ENCODE data around the gene NGDN. TPM values are rescaled to one million over a fixed set of nuclear protein-coding genes. Genes with fewer than 3 reads are reported as not detected.

The NGDN gene
- total and polyA plus RNA-seq, 4 donors: 30.8 to 41.7 (median 35.5) TPM

DNA sequence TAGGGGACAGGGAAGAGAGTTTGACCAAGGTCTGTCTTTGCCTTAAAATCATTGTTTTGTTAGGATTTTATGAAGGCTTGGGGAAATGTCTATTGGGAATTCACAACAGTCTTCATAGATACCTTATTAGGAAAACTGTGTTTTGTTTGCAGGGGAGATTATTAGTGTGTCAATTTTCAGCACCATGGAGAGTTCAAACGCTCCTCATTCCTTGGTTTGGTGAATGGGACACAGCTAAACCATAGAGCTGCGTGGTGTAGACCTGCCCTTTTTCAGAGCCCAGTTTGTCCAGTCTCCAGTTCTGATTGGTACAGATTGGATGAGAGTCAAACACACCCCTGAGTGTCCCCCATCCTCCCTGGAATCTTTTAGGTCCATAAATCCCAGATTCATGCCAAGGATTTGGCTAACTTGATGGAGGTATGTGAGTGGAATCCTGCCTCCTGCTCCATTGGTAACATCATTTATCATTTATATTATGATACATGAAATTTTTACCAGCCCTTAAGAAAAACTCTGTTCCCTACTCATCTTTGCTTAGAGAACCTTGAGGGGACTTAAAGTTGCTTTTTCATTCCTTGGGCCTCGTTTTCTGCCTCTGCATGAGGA is 12.0 kb downstream of the NGDN start:
- H3K36me3 ChIP-seq (ENCODE audit: control insufficient read depth in 1 of 2, insufficient read depth in 2 of 2, low read length in 1 of 2): peaks cover 0 to 11% of the 10 kb centered on the region in 2 donors
- ATAC-seq (ENCODE audit: low FRiP score): no peak
- H3K27me3 ChIP-seq (ENCODE audit: control insufficient read depth in 1 of 2, insufficient read depth in 2 of 2, low read length in 1 of 2): no peaks in the 10 kb centered on the region
- H3K9me3 ChIP-seq (ENCODE audit: control insufficient read depth, low read length): no peaks in the 10 kb centered on the region
- H3K4me1 ChIP-seq (ENCODE audit: control insufficient read depth in 1 of 2, insufficient read depth in 2 of 2, low read length in 2 of 2): no peaks in the 10 kb centered on the region
- WGBS, 2 donors: 53% methylated on average over 3 of the region's 3 CpGs
- H3K4me3 ChIP-seq (ENCODE audit: low read length in 2 of 2): no peak overlapping the region
- intact Hi-C loops (cut with DNase I): loop anchor here in 1 of 2 donors (2.0 to 5.0 kb wide), 2 partner anchors 66 to 81 kb away; no protein-coding TSS in a partner anchor
- no peak overlapping the region for H3K27ac ChIP-seq (ENCODE audit: low read depth in 1 of 2, low read length in 2 of 2)
- no peak for DNase-seq

DNA sequence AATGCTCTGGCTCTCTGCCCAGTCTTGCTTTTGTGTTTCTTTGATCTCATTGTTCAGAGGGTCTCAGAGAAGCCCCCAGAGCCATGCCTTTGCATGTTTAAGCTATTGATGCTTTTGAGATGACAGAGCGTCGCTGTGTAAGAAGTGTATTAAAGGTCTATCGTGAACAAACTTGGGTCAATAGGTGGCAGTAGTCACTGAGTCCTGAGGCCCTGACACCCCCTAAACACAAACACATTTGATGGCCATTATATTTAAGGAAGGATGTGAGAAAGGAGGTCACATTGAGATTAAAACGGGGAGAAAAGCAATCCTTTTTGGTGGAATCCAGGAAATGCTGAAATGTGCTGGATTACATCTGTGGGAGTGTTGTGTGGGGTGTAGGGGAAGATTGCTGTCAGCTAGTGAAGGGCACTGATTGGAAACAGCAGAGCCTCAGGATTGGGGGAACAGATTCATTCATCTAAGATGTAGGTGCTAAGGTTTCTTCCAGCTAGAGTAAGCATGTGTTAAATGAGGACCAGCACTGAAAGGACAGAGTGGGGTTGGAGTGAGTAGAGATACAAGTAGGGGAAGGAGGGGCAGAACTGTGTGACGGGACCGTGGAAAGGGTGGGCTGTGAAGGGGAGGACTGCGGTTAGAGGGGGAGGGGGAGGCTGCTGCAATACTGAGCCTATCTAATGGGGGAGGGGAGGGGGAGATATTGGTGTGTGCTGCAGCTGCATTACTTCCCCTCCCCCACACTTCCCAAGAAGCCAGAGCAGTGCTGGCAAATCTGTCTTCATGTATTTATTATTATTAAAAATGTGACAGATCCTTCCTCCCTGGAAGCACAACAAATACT is 12.7 kb downstream of the NGDN start:
- DNase-seq (no peak), ATAC-seq (ENCODE audit: low FRiP score) (no peak)
- Histone ChIP-seq H3K27me3 (ENCODE audit: control insufficient read depth in 1 of 2, insufficient read depth in 2 of 2, low read length in 1 of 2) (no peaks in the 10 kb centered on the region), H3K4me1 (ENCODE audit: control insufficient read depth in 1 of 2, insufficient read depth in 2 of 2, low read length in 2 of 2) (no peaks in the 10 kb centered on the region), H3K9me3 (ENCODE audit: control insufficient read depth, low read length) (no peaks in the 10 kb centered on the region), H3K36me3 (ENCODE audit: control insufficient read depth in 1 of 2, insufficient read depth in 2 of 2, low read length in 1 of 2) (peaks cover 0 to 6% of the 10 kb centered on the region in 2 donors), H3K4me3 (ENCODE audit: low read length in 2 of 2) (no peak overlapping the region), H3K27ac (ENCODE audit: low read depth in 1 of 2, low read length in 2 of 2) (no peak overlapping the region)
- intact Hi-C loops (cut with DNase I): loop anchor here in 1 of 2 donors (2.0 to 5.0 kb wide), 2 partner anchors 65 to 81 kb away; no protein-coding TSS in a partner anchor
- WGBS, 2 donors: 47 to 48% methylated on average over 7 of the region's 7 CpGs

DNA sequence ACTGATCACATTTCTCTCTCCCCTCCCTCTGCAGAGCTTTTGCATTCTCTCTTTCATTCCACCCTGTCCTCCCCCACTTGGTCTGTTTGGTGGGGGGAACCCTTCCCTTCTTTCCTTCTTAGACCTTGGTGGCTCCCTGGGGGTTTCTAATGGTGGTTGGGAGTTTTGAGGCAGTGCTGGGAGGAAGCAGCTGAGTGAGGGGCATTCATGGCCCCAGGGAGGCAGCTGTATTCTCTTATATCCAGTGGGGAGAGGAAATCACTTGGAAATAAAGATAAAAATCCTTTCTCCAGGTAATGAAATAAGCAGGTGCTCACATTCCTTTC is 13.3 kb downstream of the NGDN start:
- Histone ChIP-seq H3K27me3 (ENCODE audit: control insufficient read depth in 1 of 2, insufficient read depth in 2 of 2, low read length in 1 of 2) (no peaks in the 10 kb centered on the region), H3K4me3 (ENCODE audit: low read length in 2 of 2) (no peak overlapping the region), H3K4me1 (ENCODE audit: control insufficient read depth in 1 of 2, insufficient read depth in 2 of 2, low read length in 2 of 2) (no peaks in the 10 kb centered on the region), H3K36me3 (ENCODE audit: control insufficient read depth in 1 of 2, insufficient read depth in 2 of 2, low read length in 1 of 2) (peaks cover 0 to 2% of the 10 kb centered on the region in 2 donors), H3K27ac (ENCODE audit: low read depth in 1 of 2, low read length in 2 of 2) (no peak overlapping the region), H3K9me3 (ENCODE audit: control insufficient read depth, low read length) (no peaks in the 10 kb centered on the region)
- intact Hi-C loops (cut with DNase I): loop anchor here in 1 of 2 donors (5.0 kb wide), 1 partner anchor 65 kb away; no protein-coding TSS in a partner anchor
- DNase-seq (no peak), ATAC-seq (ENCODE audit: low FRiP score) (no peak)

DNA sequence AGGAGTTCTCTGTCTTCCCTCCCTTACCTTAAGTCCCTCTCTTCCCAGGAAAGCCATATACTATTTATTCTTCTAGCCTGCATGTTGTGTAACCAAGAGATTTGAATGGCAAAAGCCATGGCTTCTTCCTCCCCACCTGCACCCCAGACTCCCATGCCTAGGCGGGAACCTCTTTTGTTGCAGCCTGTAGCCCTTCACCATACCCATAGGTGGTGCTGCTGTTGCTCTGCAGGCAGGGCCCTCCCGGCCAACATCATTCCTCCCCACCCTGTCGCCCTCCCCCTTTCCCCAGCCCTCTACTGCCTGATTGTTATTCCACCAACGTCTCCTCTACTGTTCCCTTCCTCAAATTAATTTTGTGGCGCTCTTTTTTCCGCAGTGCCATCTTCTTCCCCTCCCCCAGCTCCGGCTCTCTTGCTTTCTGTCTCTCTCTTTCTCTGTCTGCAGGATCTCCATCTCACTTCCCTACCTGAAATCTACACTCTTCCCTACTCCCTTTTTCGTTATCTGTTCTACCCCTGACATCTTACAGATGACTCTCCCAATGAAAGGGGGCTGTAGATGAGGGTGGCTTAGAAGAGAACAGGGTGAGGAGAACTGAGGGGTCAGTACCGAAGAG is 13.8 kb downstream of the NGDN start:
- DNase-seq (no peak), ATAC-seq (ENCODE audit: low FRiP score) (no peak)
- 40 to 45% methylated on average over 9 of the region's 9 CpGs for WGBS, 2 donors
- intact Hi-C loops (cut with DNase I): loop anchor here in 1 of 2 donors (5.0 kb wide), 1 partner anchor 64 kb away; no protein-coding TSS in a partner anchor
- Histone ChIP-seq H3K4me1 (ENCODE audit: control insufficient read depth in 1 of 2, insufficient read depth in 2 of 2, low read length in 2 of 2) (no peaks in the 10 kb centered on the region), H3K27ac (ENCODE audit: low read depth in 1 of 2, low read length in 2 of 2) (no peak overlapping the region), H3K36me3 (ENCODE audit: control insufficient read depth in 1 of 2, insufficient read depth in 2 of 2, low read length in 1 of 2) (peaks cover 0 to 2% of the 10 kb centered on the region in 2 donors), H3K4me3 (ENCODE audit: low read length in 2 of 2) (no peak overlapping the region), H3K9me3 (ENCODE audit: control insufficient read depth, low read length) (no peaks in the 10 kb centered on the region), H3K27me3 (ENCODE audit: control insufficient read depth in 1 of 2, insufficient read depth in 2 of 2, low read length in 1 of 2) (no peaks in the 10 kb centered on the region)

- Histone ChIP-seq H3K27ac (ENCODE audit: low read depth in 1 of 2, low read length in 2 of 2) (no peak overlapping the region), H3K36me3 (ENCODE audit: control insufficient read depth in 1 of 2, insufficient read depth in 2 of 2, low read length in 1 of 2) (no peaks in the 10 kb centered on the region), H3K27me3 (ENCODE audit: control insufficient read depth in 1 of 2, insufficient read depth in 2 of 2, low read length in 1 of 2) (no peaks in the 10 kb centered on the region), H3K9me3 (ENCODE audit: control insufficient read depth, low read length) (no peaks in the 10 kb centered on the region), H3K4me1 (ENCODE audit: control insufficient read depth in 1 of 2, insufficient read depth in 2 of 2, low read length in 2 of 2) (no peaks in the 10 kb centered on the region), H3K4me3 (ENCODE audit: low read length in 2 of 2) (no peak overlapping the region)
- DNase-seq (no peak), ATAC-seq (ENCODE audit: low FRiP score) (no peak)
- intact Hi-C loops (cut with DNase I): no loop called here
- 76 to 81% methylated on average over 4 of the region's 4 CpGs for WGBS, 2 donors
Observed at GRCh38 chr14:23485326-23485725, 15.8 kb downstream of the NGDN start.

DNA sequence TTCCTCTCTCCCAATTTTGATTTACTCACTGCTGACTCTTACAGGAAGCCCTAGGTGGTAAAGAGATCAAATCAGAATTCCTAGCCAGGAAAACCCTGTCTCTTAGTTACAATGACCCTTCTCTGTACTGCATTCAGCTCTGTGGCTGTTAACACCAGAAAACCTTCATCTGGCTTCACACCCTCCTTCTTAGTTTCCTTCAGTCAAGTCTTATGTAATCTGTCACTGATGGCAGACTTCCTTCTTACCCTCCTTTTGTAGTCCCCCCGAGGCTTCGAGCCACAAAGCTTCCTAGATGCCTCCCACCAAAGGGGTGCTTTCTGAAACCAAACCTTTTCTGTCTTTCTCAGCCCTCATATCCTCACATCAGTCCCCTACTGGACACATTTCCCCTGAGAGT is 16.5 kb downstream of the NGDN start:
- intact Hi-C loops (cut with DNase I): no loop called here
- DNase-seq (no peak), ATAC-seq (ENCODE audit: low FRiP score) (no peak)
- H3K4me1 ChIP-seq (ENCODE audit: control insufficient read depth in 1 of 2, insufficient read depth in 2 of 2, low read length in 2 of 2): no peaks in the 10 kb centered on the region
- H3K27me3 ChIP-seq (ENCODE audit: control insufficient read depth in 1 of 2, insufficient read depth in 2 of 2, low read length in 1 of 2): no peaks in the 10 kb centered on the region
- H3K9me3 ChIP-seq (ENCODE audit: control insufficient read depth, low read length): no peaks in the 10 kb centered on the region
- no peak overlapping the region for H3K4me3 ChIP-seq (ENCODE audit: low read length in 2 of 2)
- no peak overlapping the region for H3K27ac ChIP-seq (ENCODE audit: low read depth in 1 of 2, low read length in 2 of 2)
- no peaks in the 10 kb centered on the region for H3K36me3 ChIP-seq (ENCODE audit: control insufficient read depth in 1 of 2, insufficient read depth in 2 of 2, low read length in 1 of 2)
- WGBS, 2 donors: 72 to 86% methylated on average over 2 of the region's 2 CpGs

- Histone ChIP-seq H3K27me3 (ENCODE audit: control insufficient read depth in 1 of 2, insufficient read depth in 2 of 2, low read length in 1 of 2) (no peaks in the 10 kb centered on the region), H3K27ac (ENCODE audit: low read depth in 1 of 2, low read length in 2 of 2) (no peak overlapping the region), H3K4me1 (ENCODE audit: control insufficient read depth in 1 of 2, insufficient read depth in 2 of 2, low read length in 2 of 2) (no peaks in the 10 kb centered on the region), H3K4me3 (ENCODE audit: low read length in 2 of 2) (no peak overlapping the region), H3K9me3 (ENCODE audit: control insufficient read depth, low read length) (no peaks in the 10 kb centered on the region), H3K36me3 (ENCODE audit: control insufficient read depth in 1 of 2, insufficient read depth in 2 of 2, low read length in 1 of 2) (no peaks in the 10 kb centered on the region)
- no peak for ATAC-seq (ENCODE audit: low FRiP score)
- 82 to 89% methylated on average over 7 of the region's 7 CpGs for WGBS, 2 donors
- intact Hi-C loops (cut with DNase I): no loop called here
- no peak for DNase-seq
Observed at GRCh38 chr14:23487216-23487615, 17.7 kb downstream of the NGDN start.

DNA sequence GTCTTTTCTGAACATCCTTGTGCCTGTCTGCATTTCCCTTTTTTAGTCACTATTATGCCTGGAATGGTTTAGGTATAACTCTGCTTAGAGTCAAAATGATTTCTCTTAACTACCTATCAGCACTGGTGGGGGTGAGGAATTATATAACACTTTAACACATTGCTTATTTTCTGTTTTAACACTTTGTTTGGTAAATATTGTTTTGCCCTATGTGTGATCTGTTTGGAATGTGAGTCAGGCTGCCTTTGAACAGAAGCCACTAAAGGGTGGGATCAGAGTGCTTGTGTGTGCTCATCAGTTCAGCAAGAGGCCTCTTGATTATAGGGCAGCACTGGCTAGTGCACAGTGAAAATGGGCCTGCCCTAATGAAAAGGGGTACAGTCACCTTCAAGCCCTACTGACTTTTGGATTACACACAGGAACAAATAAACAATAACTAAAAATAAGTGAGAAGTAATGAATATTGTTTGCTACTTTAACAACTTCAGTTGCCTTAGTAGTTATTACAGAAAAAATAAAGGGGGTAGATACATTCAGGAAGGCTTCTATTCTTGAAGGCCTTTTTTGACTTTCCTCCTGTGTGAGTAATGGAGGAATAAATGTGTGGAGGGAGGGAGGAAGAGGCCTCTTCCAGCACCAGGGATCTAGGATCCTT is 23.2 kb downstream of the NGDN start:
- no peaks in the 10 kb centered on the region for H3K27me3 ChIP-seq (ENCODE audit: control insufficient read depth in 1 of 2, insufficient read depth in 2 of 2, low read length in 1 of 2)
- no peak overlapping the region for H3K27ac ChIP-seq (ENCODE audit: low read depth in 1 of 2, low read length in 2 of 2)
- DNase-seq: no peak
- no peaks in the 10 kb centered on the region for H3K9me3 ChIP-seq (ENCODE audit: control insufficient read depth, low read length)
- H3K4me3 ChIP-seq (ENCODE audit: low read length in 2 of 2): no peak overlapping the region
- H3K4me1 ChIP-seq (ENCODE audit: control insufficient read depth in 1 of 2, insufficient read depth in 2 of 2, low read length in 2 of 2): no peaks in the 10 kb centered on the region
- no peak for ATAC-seq (ENCODE audit: low FRiP score)
- H3K36me3 ChIP-seq (ENCODE audit: control insufficient read depth in 1 of 2, insufficient read depth in 2 of 2, low read length in 1 of 2): no peaks in the 10 kb centered on the region
- intact Hi-C loops (cut with DNase I): no loop called here

Measured in aorta (tissue), 5 donors.